Thyroid gland (tissue), 4 donors: Measurements from ENCODE around the gene DIO1.

ENCODE experiments used
- CTCF ChIP-seq, 6 experiments: fragments of 200-600 bp in 3 of 6; fragments of 450-650 bp in 3 of 6; sonication (generic) in 3 of 6; IDR thresholded peaks; one replicate each; pipeline ENCODE4 v1.5.1; 2016 to 2019; ENCODE audit warnings: antibody characterized with exemption in 6 of 6, mild to moderate bottlenecking in 2 of 6, inconsistent platforms in 1 of 6, moderate library complexity in 1 of 6
- POLR2A ChIP-seq, 2 donors: fragments of 450-650 bp; IDR thresholded peaks; one replicate each; pipeline ENCODE4 v1.6.1; 2017; ENCODE audit warnings: antibody characterized with exemption in 2 of 2, mild to moderate bottlenecking in 2 of 2, moderate library complexity in 1 of 2

GRCh38 chr1:53888681-53889080, 5.3 kb upstream of the DIO1 start:
- no peak for TF ChIP-seq CTCF (IDR thresholded peaks at IDR 0.05)
- TF ChIP-seq POLR2A (IDR thresholded peaks at IDR 0.05), result no peak
